Fibroblast of lung (primary cell): Measurements from ENCODE around the gene PMM1. TPM values are rescaled to one million over a fixed set of nuclear protein-coding genes. Genes with fewer than 3 reads are reported as not detected.
A peak's percentile ranks its signal among the peaks of the same experiment; 100 is the strongest.

Experiments used
- DNase-seq, 2 donors: peaks; one replicate each; pipeline versions ENCODE4 v3.0.0 to v3.0.0-alpha.2; 2010; ENCODE audit warnings: low read depth in 2 of 2
- H2AFZ ChIP-seq: 2 replicates; pipeline ENCODE4 v1.5.1; 2012; ENCODE audit warnings: low read length, control low read depth, inconsistent platforms
- H3K27ac ChIP-seq: 2 replicates; pipeline ENCODE4 v1.5.1; 2011; ENCODE audit warnings: low read length, control low read depth; ENCODE audit not compliant: insufficient read depth
- H3K27me3 ChIP-seq: 2 replicates; pipeline ENCODE4 v1.5.1; 2011; ENCODE audit warnings: mild to moderate bottlenecking, low read length; ENCODE audit not compliant: control insufficient read depth, insufficient read depth
- H3K36me3 ChIP-seq: 2 replicates; pipeline ENCODE4 v1.5.1; 2011; ENCODE audit warnings: low read length; ENCODE audit not compliant: control insufficient read depth, insufficient read depth
- H3K4me1 ChIP-seq: 2 replicates; pipeline ENCODE4 v1.5.1; 2011; ENCODE audit warnings: low read length; ENCODE audit not compliant: control insufficient read depth, insufficient read depth; ENCODE audit errors: extremely low read depth
- H3K4me2 ChIP-seq: 2 replicates; pipeline ENCODE4 v1.5.1; 2011; ENCODE audit warnings: low read length, control low read depth; ENCODE audit not compliant: insufficient read depth; ENCODE audit errors: extremely low read depth
- H3K4me3 ChIP-seq, 4 experiments: fragments of 200-600 bp in 1 of 4; sonication (generic) in 1 of 4; replicated peaks in 1 of 4; 2 replicates each; pipeline ENCODE4 v1.5.1; 2011 to 2016; ENCODE audit warnings: low read length in 4 of 4, low read depth in 3 of 4, mild to moderate bottlenecking in 3 of 4, control low read depth in 2 of 4, inconsistent platforms in 1 of 4, mixed read lengths in 1 of 4; ENCODE audit not compliant: insufficient read depth in 1 of 4; ENCODE audit errors: control extremely low read depth in 1 of 4
- H3K79me2 ChIP-seq: 2 replicates; pipeline ENCODE4 v1.5.1; 2012; ENCODE audit warnings: mild to moderate bottlenecking, low read length, inconsistent platforms; ENCODE audit not compliant: control insufficient read depth, insufficient read depth
- H3K9ac ChIP-seq: 2 replicates; pipeline ENCODE4 v1.5.1; 2011; ENCODE audit warnings: mild to moderate bottlenecking, low read length, control low read depth; ENCODE audit not compliant: insufficient read depth
- H3K9me3 ChIP-seq: 2 replicates; pipeline ENCODE4 v1.5.1; 2012; ENCODE audit warnings: low read depth, low read length; ENCODE audit not compliant: control insufficient read depth, insufficient read depth
- H4K20me1 ChIP-seq: 2 replicates; pipeline ENCODE4 v1.5.1; 2011; ENCODE audit warnings: low read length; ENCODE audit not compliant: control insufficient read depth, insufficient read depth; ENCODE audit errors: extremely low read depth
- EZH2 ChIP-seq: IDR thresholded peaks from 2 replicates; pipeline ENCODE4 v1.5.1; 2012; ENCODE audit warnings: low read length, control low read depth, mild to moderate bottlenecking; ENCODE audit errors: missing control alignments
- polyA plus RNA-seq, 2 donors: library from polyadenylated mRNA; depleted of rRNA in 1 of 2; stranded (reverse) in 1 of 2; unstranded in 1 of 2; fragments of >200 nt; gene quantifications; 2 replicates each; pipeline ENCODE4 v1.2.1, GENCODE V29; 2011 to 2012; ENCODE audit warnings: missing spikeins in 1 of 2
- total RNA-seq: library from RNA; depleted of rRNA; stranded (reverse); fragments of >200 nt; gene quantifications from 2 replicates; pipeline ENCODE4 v1.2.1, GENCODE V29; 2014
- TF ChIP-seq, protein P1 (sequence below), 2 donors: IDR thresholded peaks in 1 of 2; conservative IDR thresholded peaks in 1 of 2; 1 replicate in 1 of 2; 2 replicates in 1 of 2; pipeline ENCODE4 v1.5.1; 2011 to 2012; ENCODE audit warnings: low read length in 2 of 2, control low read depth in 1 of 2, inconsistent platforms in 1 of 2, low read depth in 1 of 2, mild to moderate bottlenecking in 1 of 2

PMM1 gene
- total and polyA plus RNA-seq, 2 donors (not counting 1 experiment from before 2014, with no cell fraction given), result 32.4 to 110 TPM

DNA sequence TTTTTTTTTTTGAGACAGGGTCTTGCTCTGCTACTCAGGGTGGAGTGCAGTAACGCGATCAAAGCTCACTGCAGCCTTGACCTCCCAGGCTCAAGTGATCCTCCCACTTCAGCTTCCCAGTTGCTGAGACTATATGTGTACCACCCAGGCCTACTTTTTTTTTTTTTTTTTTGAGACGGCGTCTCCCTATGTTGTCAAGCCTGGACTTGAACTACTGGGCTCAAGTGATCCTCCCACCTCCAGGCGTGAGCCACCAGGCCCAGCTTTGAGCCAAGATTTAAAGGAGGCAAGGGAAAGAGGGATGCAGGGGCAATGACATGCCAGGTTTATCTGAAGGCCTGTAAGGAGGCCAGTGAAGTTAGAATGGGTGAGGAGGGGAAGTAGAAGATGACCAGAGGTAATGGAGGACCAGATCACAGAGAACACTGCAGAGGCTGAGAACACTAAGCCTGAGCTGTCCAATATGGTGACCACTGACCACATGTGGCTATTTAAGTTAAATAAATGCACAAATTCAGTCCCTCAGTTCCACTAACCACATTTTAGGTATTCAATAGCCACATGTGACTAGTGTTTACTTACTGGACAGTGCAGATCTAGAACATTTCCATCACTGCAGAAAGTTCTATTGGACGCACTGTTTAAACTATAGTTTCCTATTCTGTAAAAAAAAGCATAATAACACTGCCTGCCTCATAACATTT, 23.1 kb upstream of the PMM1 start:
- Histone ChIP-seq H4K20me1 (no peaks in the 10 kb centered on the region), H3K4me3 (no peak overlapping the region), H3K9me3 (no peaks in the 10 kb centered on the region), H3K79me2 (peaks cover 14% of the 10 kb centered on the region), H2AFZ (no peak overlapping the region), H3K36me3 (no peaks in the 10 kb centered on the region), H3K27me3 (no peaks in the 10 kb centered on the region), H3K9ac (no peak overlapping the region), H3K4me2 (no peak overlapping the region), H3K27ac (no peak overlapping the region), H3K4me1 (no peaks in the 10 kb centered on the region)
- TF ChIP-seq, protein P1, sequence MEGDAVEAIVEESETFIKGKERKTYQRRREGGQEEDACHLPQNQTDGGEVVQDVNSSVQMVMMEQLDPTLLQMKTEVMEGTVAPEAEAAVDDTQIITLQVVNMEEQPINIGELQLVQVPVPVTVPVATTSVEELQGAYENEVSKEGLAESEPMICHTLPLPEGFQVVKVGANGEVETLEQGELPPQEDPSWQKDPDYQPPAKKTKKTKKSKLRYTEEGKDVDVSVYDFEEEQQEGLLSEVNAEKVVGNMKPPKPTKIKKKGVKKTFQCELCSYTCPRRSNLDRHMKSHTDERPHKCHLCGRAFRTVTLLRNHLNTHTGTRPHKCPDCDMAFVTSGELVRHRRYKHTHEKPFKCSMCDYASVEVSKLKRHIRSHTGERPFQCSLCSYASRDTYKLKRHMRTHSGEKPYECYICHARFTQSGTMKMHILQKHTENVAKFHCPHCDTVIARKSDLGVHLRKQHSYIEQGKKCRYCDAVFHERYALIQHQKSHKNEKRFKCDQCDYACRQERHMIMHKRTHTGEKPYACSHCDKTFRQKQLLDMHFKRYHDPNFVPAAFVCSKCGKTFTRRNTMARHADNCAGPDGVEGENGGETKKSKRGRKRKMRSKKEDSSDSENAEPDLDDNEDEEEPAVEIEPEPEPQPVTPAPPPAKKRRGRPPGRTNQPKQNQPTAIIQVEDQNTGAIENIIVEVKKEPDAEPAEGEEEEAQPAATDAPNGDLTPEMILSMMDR (conservative IDR thresholded peaks at IDR 0.05 in 1 of 2, IDR thresholded peaks at IDR 0.05 in 1 of 2; ENCODE audit: low read depth in 1 of 2, low read length in 2 of 2), result no peak
- no peak for TF ChIP-seq EZH2
- DNase-seq, result no peak

DNA sequence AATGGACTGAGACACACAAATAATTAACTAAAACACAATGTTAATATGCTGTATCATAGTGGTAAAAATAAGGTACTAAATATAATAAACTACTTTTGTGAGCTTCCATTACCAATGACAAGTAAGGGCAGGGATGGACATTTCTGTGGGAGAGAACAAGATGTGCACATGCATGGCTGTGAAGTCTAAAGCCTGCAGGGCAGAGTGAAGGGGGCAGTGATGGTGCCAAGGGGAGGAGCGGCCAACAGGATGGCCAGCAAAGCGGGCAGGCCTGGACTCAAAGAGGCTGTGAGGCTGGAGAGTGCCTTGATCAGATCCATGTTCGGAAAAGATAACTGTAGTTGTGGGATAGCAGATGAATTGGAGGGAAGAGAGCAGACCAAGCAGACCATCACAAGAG, 18.7 kb upstream of the PMM1 start:
- Histone ChIP-seq H3K36me3 (peaks cover 9% of the 10 kb centered on the region), H3K9me3 (no peaks in the 10 kb centered on the region)
- TF ChIP-seq, protein P1 (conservative IDR thresholded peaks at IDR 0.05 in 1 of 2, IDR thresholded peaks at IDR 0.05 in 1 of 2; ENCODE audit: low read depth in 1 of 2, low read length in 2 of 2), result no peak
- TF ChIP-seq EZH2, result no peak

DNA sequence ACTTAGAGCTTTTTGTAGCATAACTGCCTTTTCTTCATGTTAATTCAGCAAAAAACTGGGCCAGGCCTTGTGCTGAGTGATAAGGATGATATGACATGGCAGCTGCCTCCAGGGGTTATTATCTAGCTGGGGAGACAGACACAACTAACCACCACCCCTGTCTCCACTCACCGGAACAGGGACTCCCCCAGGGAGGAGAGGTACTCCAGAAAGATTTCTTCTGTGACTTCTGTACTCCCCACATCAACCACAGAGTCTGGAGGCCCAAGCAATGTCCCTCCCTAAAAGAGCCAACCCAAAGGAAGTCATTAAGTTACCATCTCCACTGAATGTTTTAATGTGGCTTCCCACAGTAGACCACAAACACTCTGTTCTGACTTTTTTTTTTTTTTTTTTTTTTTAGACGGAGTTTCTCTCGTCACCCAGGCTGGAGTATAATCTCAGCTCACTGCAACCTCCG, 14.3 kb upstream of the PMM1 start:
- H3K36me3 ChIP-seq, result peaks cover 21% of the 10 kb centered on the region

More for the DNA sequence above, 18.7 kb upstream of the PMM1 start:
- no peak for DNase-seq
- Histone ChIP-seq H3K4me2 (no peak overlapping the region), H2AFZ (no peak overlapping the region), H3K4me3 (no peak overlapping the region), H3K27me3 (no peaks in the 10 kb centered on the region), H3K27ac (no peak overlapping the region), H3K79me2 (no peaks in the 10 kb centered on the region), H3K9ac (no peak overlapping the region), H3K4me1 (no peaks in the 10 kb centered on the region), H4K20me1 (no peaks in the 10 kb centered on the region)

More for the DNA sequence above, 14.3 kb upstream of the PMM1 start:
- Histone ChIP-seq H2AFZ (no peak overlapping the region), H3K9me3 (no peaks in the 10 kb centered on the region), H3K27ac (no peak overlapping the region), H3K4me3 (no peak overlapping the region), H3K79me2 (no peaks in the 10 kb centered on the region), H4K20me1 (no peaks in the 10 kb centered on the region), H3K4me1 (no peaks in the 10 kb centered on the region), H3K27me3 (no peaks in the 10 kb centered on the region), H3K4me2 (no peak overlapping the region), H3K9ac (no peak overlapping the region)
- DNase-seq, result peak in 1 of 2 donors; percentile 25
- TF ChIP-seq, protein P1 (conservative IDR thresholded peaks at IDR 0.05 in 1 of 2, IDR thresholded peaks at IDR 0.05 in 1 of 2; ENCODE audit: low read depth in 1 of 2, low read length in 2 of 2), result no peak
- no peak for TF ChIP-seq EZH2
